Right cardiac atrium (tissue), 5 donors: Measurements from ENCODE around the gene GRIK5. TPM values are rescaled to one million over a fixed set of nuclear protein-coding genes. Genes with fewer than 3 reads are reported as not detected.
"Not testable (repeated sequence)": the region's sequence is repeated elsewhere in the genome, so short reads cannot be mapped to it uniquely, and the experiment has no call there.

Experiments used
- ATAC-seq, 2 donors: fragments of 200-7000 bp; cut with Tn5 transposase; one replicate each; pipeline versions ENCODE4 v1.8.0 to v1.9.1; 2020; ENCODE audit warnings: moderate library complexity in 2 of 2, mild to moderate bottlenecking in 1 of 2
- DNase-seq, 3 donors: peaks; one replicate each; pipeline ENCODE4 v3.0.0-alpha.2; 2020
- H3K27ac ChIP-seq: one replicate; pipeline ENCODE4 v1.5.1; 2013; ENCODE audit warnings: mild to moderate bottlenecking, low read length, control low read depth, moderate library complexity
- H3K27me3 ChIP-seq: one replicate; pipeline ENCODE4 v1.6.1; 2013; ENCODE audit not compliant: control insufficient read depth, insufficient read depth
- H3K4me1 ChIP-seq: one replicate; pipeline ENCODE4 v1.6.1; 2013; ENCODE audit warnings: low read length; ENCODE audit not compliant: control insufficient read depth, insufficient read depth
- H3K4me3 ChIP-seq: one replicate; pipeline ENCODE4 v1.5.1; 2013; ENCODE audit warnings: low read length, control low read depth
- H3K9me3 ChIP-seq: one replicate; pipeline ENCODE4 v1.6.1; 2013; ENCODE audit warnings: low read length; ENCODE audit not compliant: control insufficient read depth
- WGBS: extraction: QIAGEN DNeasy Blood & Tissue Kit; methylation state at CpG from one replicate; pipeline ENCODE4 v1.1.7; 2013; 5-methylcytosine and 5-hydroxymethylcytosine counted together
- intact Hi-C, 4 donors: fragments of 100-400 bp; cut with DNase I; formaldehyde crosslinking; loops; one replicate each; pipeline versions ENCODE4 v1.11.0 to v1.14.0; 2022 to 2023
- polyA plus RNA-seq: library from polyadenylated mRNA; stranded (reverse); fragments of 200-250 nt; gene quantifications from one replicate; pipeline ENCODE4 v1.2.3, GENCODE V29; 2013
- total RNA-seq, 4 donors: library from RNA; stranded (reverse); fragmentation: NEBNext Ultra II Directional; extraction: Animal tissue kit (Norgen Biotek cat#: 25700); gene quantifications; one replicate each; pipeline ENCODE4 v1.2.1, GENCODE V29; 2021
- donor health status: healthy with polysubstance abuse.
- donor health status: DM: no; HTN: yes; CAD: no.
- donor health status: DM: no; HTN: no; CAD: no.
- donor health status: DM: no; HTN: yes; CAD: no; lungs with severe emphysema.
- donor health status: DM: yes; HTN: yes; CAD: no.

GRIK5 gene
- total and polyA plus RNA-seq, 5 donors, result 8.9 to 18.3 (median 13.8) TPM

- no peak overlapping the region for H3K4me3 ChIP-seq
- H3K9me3 ChIP-seq, result no peaks in the 10 kb centered on the region
- intact Hi-C loops, result no loop called here
- ATAC-seq, result no peak
- peaks cover 2% of the 10 kb centered on the region for H3K4me1 ChIP-seq
- no peak overlapping the region for H3K27ac ChIP-seq
- 84% methylated on average over 3 of the region's 3 CpGs for WGBS
- no peaks in the 10 kb centered on the region for H3K27me3 ChIP-seq
- DNase-seq, result no peak
Observed at GRCh38 chr19:42109896-42110295, 39.9 kb upstream of the GRIK5 start.

DNA sequence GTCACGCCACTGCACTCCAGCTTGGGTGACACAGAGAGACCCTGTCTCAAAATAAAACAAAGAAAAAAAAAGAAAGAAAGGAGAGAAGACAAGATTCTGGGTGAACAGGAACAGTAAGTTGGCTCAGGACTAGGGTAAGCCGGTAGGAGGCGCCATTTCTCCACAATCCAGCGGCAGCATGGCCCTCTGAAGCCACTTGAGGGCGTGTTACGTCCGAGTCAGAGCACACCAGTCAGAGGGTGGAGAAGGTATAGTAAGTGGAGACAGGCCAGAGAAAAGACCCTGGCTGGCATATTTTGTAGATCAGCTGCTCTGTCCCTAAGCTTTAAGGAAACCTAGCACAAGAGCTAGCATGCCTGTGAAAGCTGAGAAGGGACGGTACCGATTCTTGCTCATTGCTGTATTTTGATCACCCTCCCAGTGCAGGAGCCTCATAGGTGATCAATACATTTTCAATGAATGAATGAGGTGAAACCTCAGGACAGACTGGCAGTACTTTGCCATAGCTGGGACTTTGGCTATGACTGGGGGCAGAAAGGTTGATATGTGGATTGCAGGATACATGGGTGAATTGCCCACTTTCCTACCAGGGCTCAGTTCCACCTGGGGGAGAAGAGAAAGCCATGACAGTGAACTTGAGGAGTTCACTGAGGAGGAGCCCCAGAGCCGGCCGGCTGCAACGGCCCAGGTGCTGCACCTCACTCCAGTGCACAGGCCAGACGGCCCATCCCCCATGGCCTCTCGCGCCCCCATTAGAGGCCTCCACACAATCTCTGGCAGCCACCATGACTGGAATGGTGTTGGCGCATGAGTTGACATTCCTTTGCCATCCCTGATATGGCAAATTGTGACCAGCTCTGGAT is 38.8 kb upstream of the GRIK5 start:
- H3K27ac ChIP-seq, result no peak overlapping the region
- no peak overlapping the region for H3K4me3 ChIP-seq
- peak; percentile 72 to 87 (median 83) for DNase-seq
- H3K4me1 ChIP-seq, result no peaks in the 10 kb centered on the region
- H3K27me3 ChIP-seq, result no peaks in the 10 kb centered on the region
- 25% methylated on average over 16 of the region's 16 CpGs for WGBS
- ATAC-seq, result peak; percentile 74 to 80
- intact Hi-C loops, result no loop called here
- H3K9me3 ChIP-seq, result no peaks in the 10 kb centered on the region

- Histone ChIP-seq H3K4me3 (no peak overlapping the region), H3K27ac (no peak overlapping the region), H3K9me3 (no peaks in the 10 kb centered on the region), H3K4me1 (no peaks in the 10 kb centered on the region), H3K27me3 (no peaks in the 10 kb centered on the region)
- DNase-seq (no peak), ATAC-seq (no peak)
- 80% methylated on average over 2 of the region's 2 CpGs for WGBS
- intact Hi-C loops, result no loop called here
Observed at GRCh38 chr19:42105368-42105767, 35.4 kb upstream of the GRIK5 start.

DNA sequence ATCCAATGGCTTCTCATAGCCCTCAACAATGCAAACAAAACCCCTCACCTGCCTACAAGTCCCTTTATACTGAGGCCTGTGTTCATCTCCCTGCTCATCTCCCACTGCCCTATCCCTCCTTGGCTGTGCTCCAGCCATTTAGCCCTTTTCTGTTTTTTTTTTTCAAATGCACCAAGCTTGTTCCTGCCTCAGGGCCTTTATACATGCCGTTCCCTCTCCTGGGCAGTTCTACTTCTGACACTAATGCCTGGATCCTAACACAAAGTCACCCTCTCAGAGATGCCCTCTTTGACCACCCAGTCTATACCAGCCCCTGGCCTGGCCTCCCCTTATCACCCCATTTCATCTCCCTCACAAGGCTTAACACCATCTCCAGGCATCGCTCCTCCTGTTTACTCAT is 32.9 kb upstream of the GRIK5 start:
- no peak for DNase-seq
- Histone ChIP-seq H3K4me3 (no peak overlapping the region), H3K4me1 (no peaks in the 10 kb centered on the region), H3K27ac (no peak overlapping the region), H3K27me3 (no peaks in the 10 kb centered on the region), H3K9me3 (no peaks in the 10 kb centered on the region)
- WGBS, result 89% methylated on average over 2 of the region's 2 CpGs
- intact Hi-C loops, result no loop called here
- ATAC-seq, result no peak

- H3K27me3 ChIP-seq, H3K9me3 ChIP-seq, H3K4me1 ChIP-seq, H3K27ac ChIP-seq, H3K4me3 ChIP-seq, ATAC-seq, DNase-seq, intact Hi-C loops: not testable (repeated sequence)
- WGBS, result 89% methylated on average over 10 of the region's 10 CpGs
Observed at GRCh38 chr19:42100241-42100640, 30.2 kb upstream of the GRIK5 start.

DNA sequence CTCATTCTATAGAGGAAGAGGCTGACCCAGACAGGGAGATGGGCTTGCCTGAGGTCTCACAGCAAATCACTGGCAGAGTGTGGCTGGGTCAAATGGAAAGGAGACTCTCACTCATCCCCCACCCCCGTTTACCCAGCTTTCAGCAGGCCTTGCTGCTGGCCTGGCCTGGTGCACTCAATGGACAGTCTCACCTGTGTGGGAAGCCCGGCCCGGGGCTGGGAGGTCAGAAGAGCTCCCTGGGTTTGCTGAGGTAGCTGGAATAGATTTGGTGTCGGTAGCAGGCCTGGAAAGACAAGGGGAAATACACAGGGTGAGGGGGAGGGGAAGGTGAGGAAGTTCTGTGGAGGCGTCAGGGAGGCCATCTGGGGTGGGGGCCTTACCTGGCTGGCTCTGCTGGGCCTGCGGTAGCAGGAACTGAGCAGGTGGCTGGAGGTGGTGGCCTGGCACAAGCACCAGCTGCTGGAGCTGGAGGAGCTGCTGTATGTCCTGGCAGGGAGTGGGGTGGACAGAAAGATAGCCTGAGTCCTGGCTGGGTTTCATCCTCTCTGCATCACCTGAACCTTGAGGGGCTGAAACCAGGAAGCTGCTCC is 29.4 kb upstream of the GRIK5 start:
- no peak for ATAC-seq

DNA sequence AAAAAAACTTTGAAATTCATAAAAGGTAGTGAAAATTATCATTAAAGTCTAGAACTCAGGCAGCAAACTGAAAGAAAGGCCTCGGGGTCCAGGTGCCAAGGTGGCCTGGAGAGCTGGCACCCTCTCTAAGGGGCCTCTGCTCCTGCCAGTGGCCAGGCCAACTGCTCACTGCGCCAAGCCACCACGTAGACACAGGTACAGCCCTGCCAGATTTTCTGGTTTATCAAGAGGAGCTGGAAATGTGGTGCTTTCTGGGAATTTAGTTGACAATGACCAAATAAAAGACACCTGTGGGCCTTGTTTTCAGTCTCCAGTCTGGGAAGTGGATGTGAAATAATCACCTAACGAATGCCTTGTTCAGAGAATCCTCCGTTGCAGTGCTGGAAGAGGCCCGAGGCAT is 28.8 kb upstream of the GRIK5 start:
- no peak overlapping the region for H3K27ac ChIP-seq
- no peaks in the 10 kb centered on the region for H3K27me3 ChIP-seq
- ATAC-seq, result no peak
- H3K4me3 ChIP-seq, result no peak overlapping the region
- no peaks in the 10 kb centered on the region for H3K4me1 ChIP-seq
- no peak for DNase-seq
- WGBS, result 80% methylated on average over 6 of the region's 6 CpGs
- no peaks in the 10 kb centered on the region for H3K9me3 ChIP-seq
- intact Hi-C loops, result no loop called here

More for the DNA sequence above, 29.4 kb upstream of the GRIK5 start:
- Histone ChIP-seq H3K4me3 (no peak overlapping the region), H3K27me3 (no peaks in the 10 kb centered on the region), H3K27ac (no peak overlapping the region), H3K4me1 (no peaks in the 10 kb centered on the region), H3K9me3 (no peaks in the 10 kb centered on the region)
- 56% methylated on average over 6 of the region's 6 CpGs for WGBS
- intact Hi-C loops, result no loop called here
- no peak for DNase-seq

- DNase-seq, result no peak
- no peak overlapping the region for H3K27ac ChIP-seq
- no peak for ATAC-seq
- H3K4me1 ChIP-seq, result no peaks in the 10 kb centered on the region
- H3K9me3 ChIP-seq, result no peaks in the 10 kb centered on the region
- intact Hi-C loops, result no loop called here
- WGBS, result 76% methylated on average over 5 of the region's 5 CpGs
- H3K4me3 ChIP-seq, result no peak overlapping the region
- H3K27me3 ChIP-seq, result no peaks in the 10 kb centered on the region
Observed at GRCh38 chr19:42097461-42097860, 27.5 kb upstream of the GRIK5 start.

DNA sequence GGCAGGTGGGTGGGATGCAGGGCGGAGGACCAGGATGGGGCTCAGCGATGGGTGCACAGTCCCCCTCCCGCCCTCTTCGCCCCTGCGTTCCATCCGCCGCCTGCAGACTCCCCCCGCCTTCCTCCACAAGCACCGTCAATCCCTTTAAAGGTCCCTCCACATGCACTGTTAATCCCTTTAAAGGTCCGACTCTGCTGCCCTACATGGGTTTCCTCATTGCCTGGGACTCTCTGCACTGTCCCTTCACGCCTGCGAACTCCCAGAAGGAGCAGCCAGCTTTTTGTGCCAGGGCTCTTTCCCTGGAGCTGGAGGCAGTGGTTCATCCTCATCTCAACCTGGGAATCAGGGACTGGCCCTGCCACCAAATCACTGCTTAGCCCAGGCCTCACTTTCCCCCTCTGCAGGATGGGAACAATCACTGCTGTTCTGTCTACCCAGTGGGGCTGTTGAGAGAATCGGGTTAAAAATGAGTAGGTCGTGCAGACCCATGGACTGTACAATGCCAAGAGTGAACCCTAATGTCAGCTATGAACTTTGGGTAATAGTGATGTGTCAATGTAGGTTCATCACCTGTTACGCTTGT is 26.3 kb upstream of the GRIK5 start:
- intact Hi-C loops, result no loop called here

DNA sequence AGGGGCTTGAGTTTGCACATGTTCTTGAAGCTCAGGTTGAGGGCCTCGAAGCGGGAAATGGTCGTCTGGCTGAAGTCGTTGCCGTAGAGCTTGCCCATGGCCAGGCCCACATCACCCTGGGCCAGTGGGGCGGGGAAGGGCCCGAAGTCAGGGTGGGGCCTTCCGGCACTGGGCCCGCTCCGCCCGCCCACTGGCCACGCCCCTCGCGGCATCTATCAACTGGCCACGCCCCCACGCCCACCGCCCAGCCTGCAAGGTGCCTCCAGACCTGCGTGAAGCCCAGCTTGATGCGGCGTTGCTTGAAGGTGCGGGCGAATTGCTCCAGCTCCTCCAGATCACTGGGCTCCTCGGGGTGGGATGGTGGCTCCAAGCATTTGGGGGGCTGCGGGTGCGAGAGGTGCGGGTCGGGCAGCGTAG is 25.8 kb upstream of the GRIK5 start:
- DNase-seq, result no peak
- Histone ChIP-seq H3K4me3 (no peak overlapping the region), H3K9me3 (no peaks in the 10 kb centered on the region), H3K27ac (no peak overlapping the region), H3K27me3 (no peaks in the 10 kb centered on the region), H3K4me1 (no peaks in the 10 kb centered on the region)
- WGBS, result 17% methylated on average over 28 of the region's 28 CpGs
- no peak for ATAC-seq
- intact Hi-C loops, result no loop called here

More for the DNA sequence above, 26.3 kb upstream of the GRIK5 start:
- no peaks in the 10 kb centered on the region for H3K9me3 ChIP-seq
- no peaks in the 10 kb centered on the region for H3K4me1 ChIP-seq
- ATAC-seq (no peak), DNase-seq (no peak)
- no peak overlapping the region for H3K27ac ChIP-seq
- H3K27me3 ChIP-seq, result no peaks in the 10 kb centered on the region
- 35% methylated on average over 15 of the region's 15 CpGs for WGBS
- no peak overlapping the region for H3K4me3 ChIP-seq

DNA sequence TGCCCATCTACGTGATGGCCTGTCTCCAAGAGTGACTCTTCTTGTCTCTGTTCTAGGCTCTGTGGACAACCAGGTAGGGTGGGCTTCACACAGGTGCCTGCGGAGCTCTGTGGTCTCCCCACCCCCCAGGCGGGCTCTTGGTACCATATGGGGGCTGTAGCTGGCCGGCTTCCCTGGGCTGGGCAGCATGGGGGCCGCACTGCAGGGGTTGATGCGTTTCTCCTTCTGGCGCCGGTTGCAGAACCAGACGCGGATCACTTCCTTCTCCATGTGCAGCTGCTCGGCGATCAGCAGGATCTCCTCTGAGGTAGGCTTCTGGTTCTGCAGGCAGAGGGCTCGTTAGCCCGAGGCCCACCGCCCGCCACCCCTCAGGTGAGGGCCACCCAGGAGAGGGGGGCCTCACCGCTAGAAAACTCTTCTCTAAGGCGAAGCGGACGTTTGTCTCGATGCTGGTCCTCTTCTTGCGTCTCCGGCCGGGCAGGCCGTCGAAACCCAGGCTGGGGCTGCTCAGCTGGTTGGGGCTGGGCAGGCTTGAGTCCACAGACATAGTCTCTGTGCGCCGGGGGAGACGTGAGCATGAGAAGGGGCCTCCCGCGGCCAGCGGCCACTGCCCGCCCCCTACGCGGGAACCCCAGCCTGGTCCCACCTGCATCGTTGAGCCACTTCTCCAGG is 25.3 kb upstream of the GRIK5 start:
- H3K9me3 ChIP-seq, result no peaks in the 10 kb centered on the region
- no peaks in the 10 kb centered on the region for H3K4me1 ChIP-seq
- no peak for ATAC-seq
- H3K27ac ChIP-seq, result no peak overlapping the region
- intact Hi-C loops, result no loop called here
- no peak overlapping the region for H3K4me3 ChIP-seq
- no peak for DNase-seq
- 82% methylated on average over 36 of the region's 36 CpGs for WGBS
- no peaks in the 10 kb centered on the region for H3K27me3 ChIP-seq
